NCI-H1436 (cell line): Measurements from ENCODE around the gene TYK2.

ENCODE experiments used
- DNase-seq: peaks from one replicate; lab custom pipeline; 2025; lab: John Stamatoyannopoulos, UW

TYK2 gene

DNA sequence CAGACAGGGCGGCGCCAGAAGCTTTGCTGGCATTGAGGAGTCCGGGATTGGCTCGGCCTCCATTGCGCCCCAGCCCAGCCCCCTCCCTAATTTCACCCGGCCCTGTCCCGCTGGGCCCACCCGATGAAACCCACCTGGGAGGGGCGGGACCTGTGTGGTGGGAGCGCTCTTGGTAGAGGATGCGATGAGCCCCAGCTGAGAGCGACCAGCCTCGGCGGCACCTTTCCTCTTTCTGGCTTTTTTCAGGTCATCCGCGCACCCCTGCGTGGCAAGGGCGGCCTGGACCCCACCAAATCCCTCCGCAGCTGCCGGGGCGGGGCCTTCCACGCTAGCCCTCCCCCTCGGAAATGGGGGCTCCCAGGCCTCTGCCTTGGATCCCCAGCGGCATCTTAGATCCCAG, 70.9 kb downstream of the TYK2 start, which contains the start of gene ZGLP1:
TSS of gene ZGLP1 (minus strand) at position 393 of the 400 bp plus-strand sequence.
- no peak for DNase-seq

DNA sequence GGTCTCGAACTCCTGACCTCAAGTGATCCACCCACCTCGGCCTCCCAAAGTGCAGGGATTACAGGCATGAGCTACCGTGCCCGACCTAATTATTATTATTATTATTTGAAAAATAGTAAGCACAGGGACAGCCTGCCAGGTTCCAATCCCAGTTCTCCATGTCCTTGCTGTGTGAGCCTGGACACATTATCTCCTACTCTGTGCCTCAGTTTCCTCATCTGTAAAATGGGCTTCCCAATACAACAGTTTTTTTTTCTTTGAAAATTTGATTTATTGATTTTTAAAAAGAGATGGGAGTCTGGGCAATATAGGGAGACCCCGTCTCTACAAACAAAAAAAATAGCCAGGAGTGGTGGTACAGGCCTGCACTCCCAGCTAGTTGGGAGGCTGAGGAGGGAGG, 74.0 kb downstream of the TYK2 start:
- DNase-seq = no peak

DNA sequence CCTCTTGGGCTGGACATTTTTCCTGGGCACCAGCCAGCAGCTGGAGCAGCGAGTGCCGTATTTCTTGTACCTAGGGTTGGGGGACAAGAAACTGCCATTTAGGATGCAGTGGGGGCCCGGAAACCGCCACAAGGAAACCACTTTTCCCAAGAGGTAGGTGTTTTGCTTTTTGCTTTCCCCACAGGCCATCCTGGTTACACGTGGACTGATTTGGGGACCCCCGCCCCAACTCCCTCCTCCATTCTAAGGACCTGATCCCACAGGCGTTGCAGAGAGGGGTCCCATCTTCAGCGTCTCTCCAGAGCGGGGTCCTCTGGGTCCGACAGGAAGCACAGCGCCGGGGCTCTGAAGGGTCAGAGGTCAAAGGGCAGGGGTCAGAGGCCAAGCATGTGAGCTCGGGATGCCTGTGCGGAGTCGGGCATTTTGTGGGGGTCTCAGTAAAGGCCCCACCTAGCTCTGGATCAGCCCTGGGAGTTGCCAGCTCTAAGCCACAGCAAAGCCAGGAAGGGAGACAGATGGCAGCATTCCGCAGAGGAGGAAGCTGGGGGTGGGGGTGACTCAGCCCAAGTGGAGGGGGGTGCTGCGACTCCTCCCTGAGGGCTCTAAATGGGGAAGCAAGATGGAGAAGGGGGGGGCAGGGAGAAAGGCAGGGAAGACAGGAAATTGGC, 75.1 kb downstream of the TYK2 start:
- no peak for DNase-seq
